GM12892 (cell line): ENCODE measurements around the gene MYL10.

ENCODE experiments used
- POLR2A ChIP-seq: IDR thresholded peaks from 2 replicates; pipeline ENCODE4 v1.6.1; 2011; ENCODE audit warnings: low read depth, low read length, control low read depth
- POLR2AphosphoS5 ChIP-seq: IDR thresholded peaks from 2 replicates; pipeline ENCODE4 v1.6.1; 2011; ENCODE audit warnings: low read depth, low read length, control low read depth
- TAF1 ChIP-seq: IDR thresholded peaks from 2 replicates; pipeline ENCODE4 v1.6.1; 2011; ENCODE audit warnings: low read depth, mild to moderate bottlenecking, control low read depth, low read length, borderline replicate concordance

DNA sequence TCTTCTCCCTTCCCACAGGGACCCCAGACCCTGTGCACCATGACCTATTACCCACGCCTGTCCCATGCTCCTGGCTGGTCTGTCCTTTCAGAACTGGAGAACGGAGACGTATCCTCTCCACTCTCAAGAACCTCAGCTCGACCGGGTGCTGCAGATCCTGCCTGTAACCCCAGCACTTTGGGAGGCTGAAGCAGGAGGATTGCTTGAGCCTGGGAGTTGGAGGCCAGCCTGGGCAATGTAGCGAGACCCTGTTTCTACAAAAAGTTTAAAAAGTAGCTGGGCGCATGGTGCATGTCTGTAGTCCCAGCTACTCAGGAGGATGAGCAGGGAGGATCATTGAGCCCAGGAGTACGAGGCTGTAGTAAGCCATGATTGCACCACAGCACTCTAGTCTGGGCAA is 37.2 kb upstream of the MYL10 start:
- TF ChIP-seq POLR2A (no peak), POLR2AphosphoS5 (no peak), TAF1 (no peak)
